OCI-LY1 (cell line): Measurements from ENCODE around the gene CDH4.

Experiments
- H2AFZ ChIP-seq: fragments of 200-600 bp; sonication (generic), shearing (Covaris generic); 2 replicates; pipeline ENCODE4 v1.6.0; 2014; ENCODE audit warnings: antibody characterized with exemption, mild to moderate bottlenecking, low read length
- H3F3A ChIP-seq: fragments of 200-600 bp; sonication (generic), shearing (Covaris generic); 2 replicates; pipeline ENCODE4 v1.6.0; 2014; ENCODE audit warnings: mild to moderate bottlenecking, antibody characterized with exemption, low read length, moderate library complexity; ENCODE audit not compliant: insufficient read depth
- H3K27ac ChIP-seq: fragments of 200-600 bp; sonication (generic); 2 replicates; pipeline ENCODE4 v1.5.1; 2014; ENCODE audit warnings: low read length, mixed run types, mild to moderate bottlenecking, low read depth; ENCODE audit not compliant: poor library complexity, severe bottlenecking
- H3K27me3 ChIP-seq: fragments of 200-600 bp; sonication (generic); 2 replicates; pipeline ENCODE4 v1.6.0; 2014; ENCODE audit warnings: antibody characterized with exemption, mild to moderate bottlenecking, low read length, moderate library complexity; ENCODE audit not compliant: insufficient read depth
- H3K36me3 ChIP-seq: fragments of 200-600 bp; sonication (generic); 2 replicates; pipeline ENCODE4 v1.6.1; 2014; ENCODE audit warnings: mild to moderate bottlenecking, antibody characterized with exemption, low read length, moderate library complexity, mixed read lengths; ENCODE audit not compliant: insufficient read depth
- H3K4me1 ChIP-seq: fragments of 200-600 bp; sonication (generic); 2 replicates; pipeline ENCODE4 v1.5.1; 2014; ENCODE audit warnings: mild to moderate bottlenecking, low read length, moderate library complexity; ENCODE audit not compliant: insufficient read depth, severe bottlenecking
- H3K4me2 ChIP-seq: fragments of 200-600 bp; sonication (generic), shearing (Covaris generic); 2 replicates; pipeline ENCODE4 v1.6.1; 2014; ENCODE audit warnings: low read length
- H3K4me3 ChIP-seq: fragments of 200-600 bp; sonication (generic); 2 replicates; pipeline ENCODE4 v1.5.1; 2014; ENCODE audit warnings: low read length, low read depth, mild to moderate bottlenecking, mixed read lengths; ENCODE audit not compliant: poor library complexity, severe bottlenecking
- H3K79me2 ChIP-seq: fragments of 200-600 bp; shearing (Covaris generic); 2 replicates; pipeline ENCODE4 v1.6.1; 2016; ENCODE audit warnings: mixed run types, low read length, mixed read lengths; ENCODE audit not compliant: insufficient read depth
- H3K9ac ChIP-seq: fragments of 200-600 bp; sonication (generic), shearing (Covaris generic); 2 replicates; pipeline ENCODE4 v1.6.1; 2014; ENCODE audit warnings: mild to moderate bottlenecking, low read length, mixed read lengths
- H3K9me2 ChIP-seq: fragments of 200-600 bp; sonication (generic), shearing (Covaris generic); 2 replicates; pipeline ENCODE4 v1.6.1; 2014; ENCODE audit warnings: low read depth, mild to moderate bottlenecking, low read length, mixed read lengths
- H3K9me3 ChIP-seq: fragments of 200-600 bp; shearing (Covaris generic); 2 replicates; pipeline ENCODE4 v1.6.1; 2014; ENCODE audit warnings: low read length, mixed read lengths
- H4K20me1 ChIP-seq: fragments of 200-600 bp; sonication (generic), shearing (Covaris generic); 2 replicates; pipeline ENCODE4 v1.6.0; 2016; ENCODE audit warnings: mild to moderate bottlenecking, low read length; ENCODE audit not compliant: insufficient read depth
- EZH2 ChIP-seq: fragments of 200-600 bp; sonication (generic), shearing (Covaris generic); IDR thresholded peaks from 2 replicates; pipeline ENCODE4 v1.8.0; 2017; ENCODE audit warnings: borderline replicate concordance, mixed run types, mild to moderate bottlenecking, antibody characterized with exemption, low read length, moderate library complexity, mixed read lengths
- TF ChIP-seq, protein P1 (sequence below): fragments of 200-600 bp; sonication (generic), shearing (Covaris generic); IDR thresholded peaks from 2 replicates; pipeline ENCODE4 v1.5.1; 2017; ENCODE audit warnings: mild to moderate bottlenecking, antibody characterized with exemption, low read length, moderate library complexity, mixed read lengths

The CDH4 gene

DNA sequence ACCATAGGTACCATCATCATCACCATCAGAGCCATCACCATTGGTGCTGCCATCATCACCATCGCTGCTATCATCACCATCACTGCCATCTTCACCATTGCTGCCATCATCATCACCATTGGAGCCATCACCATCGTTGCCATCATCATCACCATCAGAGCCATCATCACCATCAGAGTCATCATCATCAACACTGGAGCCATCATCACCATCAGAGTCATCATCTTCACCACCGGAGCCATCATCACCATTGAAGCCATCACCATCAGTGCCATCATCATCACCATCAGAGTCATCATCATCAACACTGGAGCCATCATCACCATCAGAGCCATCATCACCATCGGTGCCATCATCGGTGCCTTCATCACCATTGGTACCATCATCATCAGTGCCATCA lies 474.9 kb downstream of the CDH4 start:
- Histone ChIP-seq H3K9me2 (no peaks in the 10 kb centered on the region), H4K20me1 (no peaks in the 10 kb centered on the region), H3K4me3 (no peak overlapping the region), H3K4me2 (no peak overlapping the region), H3K4me1 (no peaks in the 10 kb centered on the region), H3K79me2 (no peaks in the 10 kb centered on the region), H2AFZ (no peak overlapping the region), H3K9ac (no peak overlapping the region), H3K36me3 (no peaks in the 10 kb centered on the region), H3K27me3 (0 out of 2 replicates have a peak, but pooled peaks cover 2% of the 10 kb centered on the region), H3K27ac (no peak overlapping the region), H3F3A (no peaks in the 10 kb centered on the region), H3K9me3 (no peaks in the 10 kb centered on the region)
- TF ChIP-seq EZH2, result no peak
- TF ChIP-seq, protein P1, sequence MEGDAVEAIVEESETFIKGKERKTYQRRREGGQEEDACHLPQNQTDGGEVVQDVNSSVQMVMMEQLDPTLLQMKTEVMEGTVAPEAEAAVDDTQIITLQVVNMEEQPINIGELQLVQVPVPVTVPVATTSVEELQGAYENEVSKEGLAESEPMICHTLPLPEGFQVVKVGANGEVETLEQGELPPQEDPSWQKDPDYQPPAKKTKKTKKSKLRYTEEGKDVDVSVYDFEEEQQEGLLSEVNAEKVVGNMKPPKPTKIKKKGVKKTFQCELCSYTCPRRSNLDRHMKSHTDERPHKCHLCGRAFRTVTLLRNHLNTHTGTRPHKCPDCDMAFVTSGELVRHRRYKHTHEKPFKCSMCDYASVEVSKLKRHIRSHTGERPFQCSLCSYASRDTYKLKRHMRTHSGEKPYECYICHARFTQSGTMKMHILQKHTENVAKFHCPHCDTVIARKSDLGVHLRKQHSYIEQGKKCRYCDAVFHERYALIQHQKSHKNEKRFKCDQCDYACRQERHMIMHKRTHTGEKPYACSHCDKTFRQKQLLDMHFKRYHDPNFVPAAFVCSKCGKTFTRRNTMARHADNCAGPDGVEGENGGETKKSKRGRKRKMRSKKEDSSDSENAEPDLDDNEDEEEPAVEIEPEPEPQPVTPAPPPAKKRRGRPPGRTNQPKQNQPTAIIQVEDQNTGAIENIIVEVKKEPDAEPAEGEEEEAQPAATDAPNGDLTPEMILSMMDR, result no peak

DNA sequence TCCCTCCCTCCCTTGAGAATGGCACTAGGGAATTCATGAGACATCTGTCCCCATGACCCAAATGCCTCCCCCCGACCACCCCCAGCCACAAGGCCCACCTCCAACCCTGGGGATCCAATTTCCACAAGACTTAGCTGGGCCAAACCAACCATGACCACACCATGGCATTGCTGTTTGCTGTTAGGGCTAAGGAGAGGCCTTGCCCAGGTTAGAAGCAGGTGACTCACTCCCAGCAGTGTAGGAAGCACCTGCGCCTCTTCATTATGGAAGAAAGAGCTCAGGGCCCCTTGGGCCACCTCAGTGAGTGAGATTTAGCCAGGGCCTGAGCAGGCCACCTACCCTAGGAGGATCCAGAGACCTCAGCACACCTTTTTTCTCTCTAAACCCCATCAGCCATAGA lies 475.7 kb downstream of the CDH4 start:
- no peaks in the 10 kb centered on the region for H3K9me2 ChIP-seq
- no peak overlapping the region for H3K27ac ChIP-seq
- no peak overlapping the region for H3K9ac ChIP-seq
- H2AFZ ChIP-seq, result no peak overlapping the region
- H4K20me1 ChIP-seq, result no peaks in the 10 kb centered on the region
- no peaks in the 10 kb centered on the region for H3F3A ChIP-seq
- H3K27me3 ChIP-seq, result 0 out of 2 replicates have a peak, but pooled peaks cover 2% of the 10 kb centered on the region
- H3K4me1 ChIP-seq, result no peaks in the 10 kb centered on the region
- TF ChIP-seq, protein P1, result no peak
- TF ChIP-seq EZH2, result no peak
- H3K9me3 ChIP-seq, result no peaks in the 10 kb centered on the region
- H3K4me3 ChIP-seq, result no peak overlapping the region
- H3K4me2 ChIP-seq, result no peak overlapping the region
- no peaks in the 10 kb centered on the region for H3K36me3 ChIP-seq
- no peaks in the 10 kb centered on the region for H3K79me2 ChIP-seq

DNA sequence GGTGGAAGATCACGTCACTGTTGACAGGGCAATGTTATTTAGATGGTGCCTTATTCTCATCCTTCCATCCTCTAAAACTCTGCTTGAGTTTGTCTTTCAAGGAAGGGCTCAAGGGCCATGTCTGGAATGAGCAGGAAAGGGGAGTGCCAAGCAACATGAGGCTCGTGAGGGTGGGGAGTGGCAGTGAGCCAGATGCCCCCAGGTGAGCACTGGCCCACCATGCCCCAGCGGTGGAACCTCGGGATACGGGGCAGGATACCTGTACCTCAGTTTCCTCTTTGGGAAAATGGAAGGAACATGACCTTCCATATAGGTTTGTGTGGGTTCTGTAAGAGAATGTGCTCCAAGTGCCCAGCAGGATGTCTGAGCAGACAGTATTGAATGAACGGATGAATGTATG lies 476.3 kb downstream of the CDH4 start:
- Histone ChIP-seq H3F3A (no peaks in the 10 kb centered on the region), H3K9ac (no peak overlapping the region), H4K20me1 (no peaks in the 10 kb centered on the region), H3K4me1 (no peaks in the 10 kb centered on the region), H3K4me2 (no peak overlapping the region), H3K9me3 (no peaks in the 10 kb centered on the region), H3K9me2 (no peaks in the 10 kb centered on the region), H3K79me2 (no peaks in the 10 kb centered on the region), H3K36me3 (no peaks in the 10 kb centered on the region), H3K27me3 (0 out of 2 replicates have a peak, but pooled peaks cover 2% of the 10 kb centered on the region), H2AFZ (no peak overlapping the region), H3K27ac (no peak overlapping the region), H3K4me3 (no peak overlapping the region)
- TF ChIP-seq EZH2, result no peak
- TF ChIP-seq, protein P1, result no peak
